ENCODE data around the gene PPP1R26. TPM values are rescaled to one million over a fixed set of nuclear protein-coding genes. Genes with fewer than 3 reads are reported as not detected.

Gene PPP1R26
- total and polyA plus RNA-seq, 2 of the 13 experiments (the other 11 are each of a cell fraction or from before 2014, with no cell fraction given) = 8.6 to 11.6 TPM

- ChIA-PET POLR2A (no interaction called here), CTCF (ENCODE audit: low intra/inter-chr PET ratio, low total read pairs) (no interaction called here)
- intact Hi-C loops (cut with micrococcal nuclease; ENCODE audit: unreplicated experiment) (no loop called here), in situ Hi-C loops (cut with HindIII; ENCODE audit: extremely low pct_ligation_motif_present, low pct_unique_long_range_greater_than_20kb) (no loop called here)
- no peak overlapping the region for H3K4me3 ChIP-seq (replicated peaks in 1 of 3; ENCODE audit: insufficient read depth in 1 of 3, low read depth in 2 of 3, low read length in 3 of 3)
- no peak for DNase-seq (ENCODE audit: low spot score)
- no peak overlapping the region for H3K27ac ChIP-seq (ENCODE audit: extremely low read length, insufficient read depth, low read length)
- BruUV-seq (replicated peaks) = no TSS peak
- peaks cover 0 to 8% of the 10 kb centered on the region in 2 experiments; a peak in 3 of 5 replicates for H3K27me3 ChIP-seq (ENCODE audit: control insufficient read depth in 1 of 2, insufficient read depth in 2 of 2, low read length in 2 of 2)
- H3K4me1 ChIP-seq (ENCODE audit: insufficient read depth, low read length) = no peaks in the 10 kb centered on the region
- H3K9ac ChIP-seq (ENCODE audit: insufficient read depth, low read depth, low read length) = no peak overlapping the region
- no peaks in the 10 kb centered on the region for H3K79me2 ChIP-seq (ENCODE audit: insufficient read depth, low read length)
- no peaks in the 10 kb centered on the region for H4K20me1 ChIP-seq (ENCODE audit: insufficient read depth, low read length)
- FAIRE-seq = no peak
- H3K36me3 ChIP-seq (replicated peaks in 1 of 2; ENCODE audit: control insufficient read depth in 1 of 2, insufficient read depth in 2 of 2, low read length in 2 of 2) = no peaks in the 10 kb centered on the region
- no peak for ATAC-seq
- H2AFZ ChIP-seq (ENCODE audit: low read length) = no peak overlapping the region
- WGBS (ENCODE audit: low lambda C conversion rate) = 33% methylated on average over 10 of the region's 11 CpGs
- no peak overlapping the region for H3K4me2 ChIP-seq (ENCODE audit: low read depth, low read length)
- H3K9me3 ChIP-seq (ENCODE audit: low read length) = no peaks in the 10 kb centered on the region
- no peak for TF ChIP-seq ZBTB40 (IDR thresholded peaks at IDR 0.05)
- TF ChIP-seq ZBTB40 (CRISPR knock-in tag; IDR thresholded peaks at IDR 0.05) = no peak
- no peak for TF ChIP-seq SETDB1 (CRISPR knock-in tag; IDR thresholded peaks at IDR 0.05; ENCODE audit: borderline replicate concordance)
- TF ChIP-seq ZUFSP (CRISPR knock-in tag; IDR thresholded peaks at IDR 0.05; ENCODE audit: borderline replicate concordance) = no peak
- TF ChIP-seq BCLAF1 (IDR thresholded peaks at IDR 0.05) = no peak
- TF ChIP-seq BATF2 (CRISPR knock-in tag; IDR thresholded peaks at IDR 0.05) = no peak
- no peak for TF ChIP-seq ZNF816 (CRISPR knock-in tag; IDR thresholded peaks at IDR 0.05; ENCODE audit: borderline replicate concordance)
- TF ChIP-seq SNRNP70 (IDR thresholded peaks at IDR 0.05; ENCODE audit: low read depth, low read length) = no peak
- TF ChIP-seq ZBTB21 (CRISPR knock-in tag; IDR thresholded peaks at IDR 0.05) = no peak
Measured at GRCh38 chr9:135461936-135462335, 17.6 kb upstream of the PPP1R26 start.

All from HepG2 (cell line).